ENCODE data around the gene RPS6KA2.

Gene RPS6KA2

DNA sequence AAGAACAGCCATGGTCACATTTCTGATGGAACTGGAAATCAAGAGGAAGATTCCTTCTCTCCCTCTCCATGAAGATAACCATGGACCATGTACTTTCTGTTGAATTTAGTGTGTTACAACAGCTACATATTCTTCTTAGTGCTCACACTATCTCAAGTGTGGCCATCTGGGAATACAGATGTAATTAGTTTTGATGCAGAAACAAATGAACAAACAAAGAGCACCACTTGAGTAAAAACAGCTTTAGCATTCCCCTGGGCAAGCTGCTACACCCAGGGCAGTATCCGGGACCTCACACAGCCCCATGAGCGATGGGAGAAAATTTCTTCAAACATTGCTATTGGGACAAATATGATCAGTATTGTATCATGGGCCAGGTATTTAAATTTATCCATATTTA lies 115.7 kb downstream of the RPS6KA2 start:
- Mint-ChIP-seq H3K27ac (no peak overlapping the region), H3K9me3 (no peaks in the 10 kb centered on the region), H3K27me3 (no peaks in the 10 kb centered on the region), H3K4me1 (no peaks in the 10 kb centered on the region), H3K36me3 (no peaks in the 10 kb centered on the region), H3K4me3 (no peak overlapping the region)
- CTCF ChIA-PET = no interaction called here
- DNase-seq = no peak

GRCh38 chr6:166509193-166509592 lies 117.9 kb downstream of the RPS6KA2 start:
- no peaks in the 10 kb centered on the region for H3K27me3 Mint-ChIP-seq
- H3K27ac Mint-ChIP-seq = no peak overlapping the region
- H3K4me3 Mint-ChIP-seq = no peak overlapping the region
- CTCF ChIA-PET = no interaction called here
- DNase-seq = no peak
- no peaks in the 10 kb centered on the region for H3K9me3 Mint-ChIP-seq
- H3K36me3 Mint-ChIP-seq = no peaks in the 10 kb centered on the region
- H3K4me1 Mint-ChIP-seq = no peaks in the 10 kb centered on the region

DNA sequence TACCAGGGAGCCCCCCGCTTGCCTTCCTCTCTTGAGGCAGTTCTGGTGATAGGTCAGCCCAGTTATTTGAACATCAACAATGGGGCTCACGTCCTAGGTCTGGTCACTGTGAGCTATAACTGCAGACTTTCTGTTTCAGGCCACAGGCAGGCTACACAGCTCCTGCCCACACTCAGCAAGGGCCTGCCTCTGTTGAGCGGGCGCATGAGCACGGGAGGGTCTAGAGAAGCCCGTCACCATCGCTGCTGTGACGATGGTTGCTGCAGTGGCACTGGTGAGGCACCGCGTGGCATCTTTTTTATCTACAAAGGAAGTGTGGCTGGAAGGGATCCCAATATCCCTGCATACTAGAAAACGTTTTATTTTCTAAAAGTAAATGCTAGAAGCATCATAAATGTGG lies 118.3 kb downstream of the RPS6KA2 start:
- Mint-ChIP-seq H3K4me3 (no peak overlapping the region), H3K9me3 (no peaks in the 10 kb centered on the region)
- CTCF ChIA-PET = no interaction called here

GRCh38 chr6:166507809-166508564 lies 119.1 kb downstream of the RPS6KA2 start:
- no peaks in the 10 kb centered on the region for H3K9me3 Mint-ChIP-seq
- H3K36me3 Mint-ChIP-seq = no peaks in the 10 kb centered on the region
- no peak for DNase-seq
- CTCF ChIA-PET = no interaction called here
- H3K4me1 Mint-ChIP-seq = no peaks in the 10 kb centered on the region
- no peaks in the 10 kb centered on the region for H3K27me3 Mint-ChIP-seq
- H3K4me3 Mint-ChIP-seq = no peak overlapping the region
- no peak overlapping the region for H3K27ac Mint-ChIP-seq

More for the DNA sequence above, 118.3 kb downstream of the RPS6KA2 start:
- Mint-ChIP-seq H3K27me3 (no peaks in the 10 kb centered on the region), H3K27ac (no peak overlapping the region), H3K4me1 (no peaks in the 10 kb centered on the region), H3K36me3 (no peaks in the 10 kb centered on the region)
- DNase-seq = no peak

DNA sequence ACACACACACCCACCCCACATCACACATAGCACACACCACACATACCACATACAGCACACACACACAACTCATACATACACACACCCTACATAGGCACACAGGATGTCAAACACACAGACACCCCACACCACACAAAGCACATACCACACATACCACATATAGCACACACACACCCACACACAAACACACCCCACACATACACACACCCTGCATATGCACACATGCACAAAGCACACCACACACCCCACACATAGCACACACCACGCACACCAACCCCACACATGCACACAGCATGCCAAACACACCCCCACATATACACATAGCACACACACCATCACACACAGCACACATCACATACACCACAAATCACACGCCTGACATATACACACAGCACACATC lies 119.7 kb downstream of the RPS6KA2 start:
- no peaks in the 10 kb centered on the region for H3K27me3 Mint-ChIP-seq
- no peaks in the 10 kb centered on the region for H3K9me3 Mint-ChIP-seq
- H3K4me1 Mint-ChIP-seq = no peaks in the 10 kb centered on the region
- peak overlapping the region; percentile 4 for H3K27ac Mint-ChIP-seq
- H3K36me3 Mint-ChIP-seq = no peaks in the 10 kb centered on the region
- CTCF ChIA-PET = no interaction called here
- no peak overlapping the region for H3K4me3 Mint-ChIP-seq
- DNase-seq = no peak

DNA sequence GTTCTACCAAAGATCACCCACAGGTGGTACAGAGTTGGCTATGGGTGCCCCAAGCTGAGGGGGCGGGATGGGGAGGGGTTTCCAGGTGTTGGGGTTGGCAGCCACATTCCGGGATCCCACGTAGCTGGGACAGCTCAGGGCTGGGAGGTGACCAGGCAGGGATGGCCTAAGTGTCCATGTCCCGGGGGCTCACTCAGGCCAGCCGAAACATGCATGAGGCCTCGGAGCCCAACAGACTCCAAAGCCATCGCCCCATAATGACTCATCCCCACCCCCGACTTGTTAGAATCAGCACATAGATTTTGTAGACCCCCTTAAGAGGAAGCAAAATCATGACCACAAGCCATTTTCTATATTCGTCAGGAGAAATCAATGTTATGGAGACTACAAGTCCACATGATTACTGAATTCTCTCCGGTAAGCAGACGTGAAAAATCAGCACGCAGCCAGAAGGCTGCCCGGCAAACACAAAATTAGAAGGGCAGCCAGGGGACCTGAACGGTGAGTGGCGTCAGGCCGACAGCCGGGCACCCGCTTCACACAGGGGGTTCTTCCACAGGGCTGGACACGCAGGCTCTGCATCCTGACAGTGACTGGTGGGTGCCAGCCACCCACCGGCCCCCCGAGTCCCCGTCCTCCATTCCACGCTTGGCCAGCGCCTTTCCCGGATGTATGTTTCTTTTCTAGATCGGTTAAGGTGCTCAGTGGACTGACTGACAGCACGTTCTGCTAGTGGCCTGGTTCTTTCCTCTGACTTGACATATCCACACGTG lies 121.7 kb downstream of the RPS6KA2 start:
- no peaks in the 10 kb centered on the region for H3K4me1 Mint-ChIP-seq
- DNase-seq = no peak
- no peaks in the 10 kb centered on the region for H3K36me3 Mint-ChIP-seq
- no peaks in the 10 kb centered on the region for H3K27me3 Mint-ChIP-seq
- no peak overlapping the region for H3K4me3 Mint-ChIP-seq
- H3K27ac Mint-ChIP-seq = no peak overlapping the region
- no peaks in the 10 kb centered on the region for H3K9me3 Mint-ChIP-seq
- CTCF ChIA-PET = no interaction called here

- Mint-ChIP-seq H3K27me3 (no peaks in the 10 kb centered on the region), H3K27ac (no peak overlapping the region), H3K36me3 (no peaks in the 10 kb centered on the region), H3K9me3 (no peaks in the 10 kb centered on the region), H3K4me1 (no peaks in the 10 kb centered on the region), H3K4me3 (no peak overlapping the region)
- CTCF ChIA-PET = no interaction called here
- no peak for DNase-seq
Measured at GRCh38 chr6:166504100-166504499, 123.0 kb downstream of the RPS6KA2 start.

DNA sequence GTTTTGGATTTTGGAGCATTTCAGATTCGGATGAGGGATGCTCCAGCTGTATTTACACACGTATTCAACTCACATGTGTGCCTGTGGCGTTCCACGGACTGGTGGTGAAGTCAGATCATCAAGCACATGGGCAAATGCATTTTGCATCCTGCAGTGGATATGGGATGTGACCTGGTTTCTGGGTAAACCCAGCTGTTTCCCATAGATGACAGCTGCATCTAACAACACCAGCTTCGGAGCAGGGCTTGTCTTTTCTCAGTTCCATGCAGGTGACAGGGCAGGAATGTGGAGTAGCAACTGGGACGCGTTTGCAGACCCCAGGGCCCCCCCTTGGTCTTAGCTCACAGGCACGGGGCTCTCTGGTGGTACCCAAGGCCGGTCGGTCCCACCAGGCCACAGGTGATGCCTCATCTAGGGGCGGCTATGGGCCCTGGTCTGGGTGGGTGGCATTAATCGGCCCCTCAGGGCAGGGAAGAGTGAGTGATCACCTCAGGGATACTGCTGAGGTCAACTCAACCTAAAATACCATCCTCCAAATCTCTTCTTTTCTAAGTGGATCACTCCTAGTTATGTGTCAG lies 123.8 kb downstream of the RPS6KA2 start:
- CTCF ChIA-PET = no interaction called here
- no peaks in the 10 kb centered on the region for H3K4me1 Mint-ChIP-seq
- H3K36me3 Mint-ChIP-seq = no peaks in the 10 kb centered on the region
- no peak overlapping the region for H3K27ac Mint-ChIP-seq
- DNase-seq = no peak
- H3K4me3 Mint-ChIP-seq = no peak overlapping the region
- no peaks in the 10 kb centered on the region for H3K27me3 Mint-ChIP-seq
- no peaks in the 10 kb centered on the region for H3K9me3 Mint-ChIP-seq

- CTCF ChIA-PET = no interaction called here
- H3K36me3 Mint-ChIP-seq = no peaks in the 10 kb centered on the region
- DNase-seq = no peak
- H3K27ac Mint-ChIP-seq = no peak overlapping the region
- no peaks in the 10 kb centered on the region for H3K4me1 Mint-ChIP-seq
- no peaks in the 10 kb centered on the region for H3K27me3 Mint-ChIP-seq
- H3K4me3 Mint-ChIP-seq = no peak overlapping the region
- H3K9me3 Mint-ChIP-seq = no peaks in the 10 kb centered on the region
Measured at GRCh38 chr6:166502453-166502852, 124.6 kb downstream of the RPS6KA2 start.

DNA sequence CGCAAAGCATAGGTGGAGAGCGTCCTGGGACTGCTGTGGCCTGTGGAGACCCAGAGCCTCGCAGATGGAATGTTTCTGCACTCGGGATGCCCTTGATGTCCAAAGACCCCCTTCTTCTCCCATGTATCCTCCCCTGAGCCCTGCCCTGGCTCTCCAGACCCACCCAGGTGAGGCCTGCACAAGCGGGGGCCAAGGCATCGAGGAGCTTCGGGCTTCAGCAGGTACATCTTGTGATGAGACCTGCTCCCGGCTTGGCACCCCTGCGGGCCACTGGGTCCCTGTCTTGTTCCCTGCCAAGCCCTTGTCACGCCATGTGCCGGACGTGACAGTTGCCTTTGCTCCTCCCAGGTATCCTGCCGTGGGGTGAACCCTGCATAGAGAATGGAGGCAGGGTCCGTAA lies 125.8 kb downstream of the RPS6KA2 start:
- CTCF ChIA-PET = no interaction called here
- Mint-ChIP-seq H3K9me3 (no peaks in the 10 kb centered on the region), H3K27ac (no peak overlapping the region), H3K4me3 (no peak overlapping the region), H3K4me1 (no peaks in the 10 kb centered on the region), H3K27me3 (no peaks in the 10 kb centered on the region), H3K36me3 (no peaks in the 10 kb centered on the region)
- DNase-seq = no peak

GRCh38 chr6:166500246-166500645 lies 126.8 kb downstream of the RPS6KA2 start:
- H3K9me3 Mint-ChIP-seq = no peaks in the 10 kb centered on the region
- no peak overlapping the region for H3K4me3 Mint-ChIP-seq
- H3K4me1 Mint-ChIP-seq = no peaks in the 10 kb centered on the region
- no peaks in the 10 kb centered on the region for H3K27me3 Mint-ChIP-seq
- H3K27ac Mint-ChIP-seq = no peak overlapping the region
- CTCF ChIA-PET = no interaction called here
- H3K36me3 Mint-ChIP-seq = no peaks in the 10 kb centered on the region
- no peak for DNase-seq

GRCh38 chr6:166499350-166500163 lies 127.5 kb downstream of the RPS6KA2 start:
- Mint-ChIP-seq H3K9me3 (no peaks in the 10 kb centered on the region), H3K27ac (no peak overlapping the region), H3K4me3 (no peak overlapping the region), H3K27me3 (no peaks in the 10 kb centered on the region), H3K36me3 (no peaks in the 10 kb centered on the region), H3K4me1 (no peaks in the 10 kb centered on the region)
- DNase-seq = no peak
- CTCF ChIA-PET = no interaction called here

- Mint-ChIP-seq H3K36me3 (no peaks in the 10 kb centered on the region), H3K4me3 (no peak overlapping the region), H3K9me3 (no peaks in the 10 kb centered on the region), H3K4me1 (no peaks in the 10 kb centered on the region), H3K27me3 (no peaks in the 10 kb centered on the region), H3K27ac (no peak overlapping the region)
- CTCF ChIA-PET = no interaction called here
- no peak for DNase-seq
Measured at GRCh38 chr6:166498661-166499349, 128.2 kb downstream of the RPS6KA2 start.

- Mint-ChIP-seq H3K27ac (no peak overlapping the region), H3K9me3 (no peaks in the 10 kb centered on the region), H3K4me3 (no peak overlapping the region), H3K27me3 (no peaks in the 10 kb centered on the region), H3K4me1 (no peaks in the 10 kb centered on the region), H3K36me3 (no peaks in the 10 kb centered on the region)
- no peak for DNase-seq
- CTCF ChIA-PET = no interaction called here
Measured at GRCh38 chr6:166498228-166498627, 128.8 kb downstream of the RPS6KA2 start.
